HL-60 (cell line): ENCODE results near the gene OLR1.

Experiments
- DNase-seq, 2 experiments: peaks; one replicate each; pipeline ENCODE4 v3.0.0-alpha.2; 2010 to 2020; ENCODE audit warnings: low read depth in 1 of 2, low spot score in 1 of 2
- H3K27ac ChIP-seq: fragments of 250-450 bp; sonication (Bioruptor Pico); replicated peaks from 2 replicates; pipeline ENCODE4 v1.5.1; 2020; ENCODE audit warnings: mild to moderate bottlenecking, moderate library complexity
- H3K27me3 ChIP-seq: fragments of 250-450 bp; sonication (Bioruptor Pico); 2 replicates; pipeline ENCODE4 v1.5.1; 2021; ENCODE audit warnings: mild to moderate bottlenecking, moderate library complexity; ENCODE audit not compliant: insufficient read depth, poor library complexity, severe bottlenecking
- H3K4me3 ChIP-seq: replicated peaks from 2 replicates; pipeline ENCODE4 v1.5.1; 2011; ENCODE audit warnings: mild to moderate bottlenecking, control low read depth, low read length; ENCODE audit not compliant: insufficient read depth
- CTCF ChIP-seq: IDR thresholded peaks from one replicate; pipeline ENCODE4 v1.5.1; 2011; ENCODE audit warnings: low read length, control low read depth, inconsistent platforms; ENCODE audit not compliant: insufficient read depth
- GABPA ChIP-seq: IDR thresholded peaks from 2 replicates; pipeline ENCODE4 v1.6.1; 2012; ENCODE audit warnings: low read depth
- POLR2AphosphoS5 ChIP-seq: IDR thresholded peaks from 2 replicates; pipeline ENCODE4 v1.6.1; 2012; ENCODE audit warnings: low read depth
- SPI1 ChIP-seq: IDR thresholded peaks from 2 replicates; pipeline ENCODE4 v1.6.1; 2012; ENCODE audit warnings: low read depth, mild to moderate bottlenecking, borderline replicate concordance
- TF ChIP-seq, protein P1 (sequence below): IDR thresholded peaks from 2 replicates; pipeline ENCODE4 v1.6.1; 2012; ENCODE audit warnings: low read depth; ENCODE audit not compliant: insufficient replicate concordance

Gene OLR1

DNA sequence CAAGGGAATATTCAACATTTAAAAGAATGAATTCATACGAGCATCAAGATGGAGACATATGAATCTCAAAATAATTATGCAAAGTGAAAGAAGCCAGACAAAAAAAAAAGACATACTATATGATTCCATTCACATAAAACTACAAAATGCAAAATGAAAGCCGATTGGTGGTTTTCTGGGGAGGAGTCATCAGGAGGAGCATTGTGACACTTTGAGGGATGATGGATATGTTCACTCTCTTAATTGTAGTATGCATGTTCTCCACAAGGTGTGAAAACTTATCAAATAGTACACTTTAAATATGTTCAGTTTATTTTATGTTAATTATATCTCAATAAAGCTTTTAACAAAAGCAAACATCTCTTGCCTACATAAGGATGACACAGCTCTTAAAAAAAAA lies 13.5 kb downstream of the OLR1 start:
- H3K4me3 ChIP-seq: no peak overlapping the region
- peak overlapping the region; percentile 47 for H3K27ac ChIP-seq
- TF ChIP-seq POLR2AphosphoS5 (no peak), CTCF (no peak), SPI1 (no peak), GABPA (no peak)
- TF ChIP-seq, protein P1, sequence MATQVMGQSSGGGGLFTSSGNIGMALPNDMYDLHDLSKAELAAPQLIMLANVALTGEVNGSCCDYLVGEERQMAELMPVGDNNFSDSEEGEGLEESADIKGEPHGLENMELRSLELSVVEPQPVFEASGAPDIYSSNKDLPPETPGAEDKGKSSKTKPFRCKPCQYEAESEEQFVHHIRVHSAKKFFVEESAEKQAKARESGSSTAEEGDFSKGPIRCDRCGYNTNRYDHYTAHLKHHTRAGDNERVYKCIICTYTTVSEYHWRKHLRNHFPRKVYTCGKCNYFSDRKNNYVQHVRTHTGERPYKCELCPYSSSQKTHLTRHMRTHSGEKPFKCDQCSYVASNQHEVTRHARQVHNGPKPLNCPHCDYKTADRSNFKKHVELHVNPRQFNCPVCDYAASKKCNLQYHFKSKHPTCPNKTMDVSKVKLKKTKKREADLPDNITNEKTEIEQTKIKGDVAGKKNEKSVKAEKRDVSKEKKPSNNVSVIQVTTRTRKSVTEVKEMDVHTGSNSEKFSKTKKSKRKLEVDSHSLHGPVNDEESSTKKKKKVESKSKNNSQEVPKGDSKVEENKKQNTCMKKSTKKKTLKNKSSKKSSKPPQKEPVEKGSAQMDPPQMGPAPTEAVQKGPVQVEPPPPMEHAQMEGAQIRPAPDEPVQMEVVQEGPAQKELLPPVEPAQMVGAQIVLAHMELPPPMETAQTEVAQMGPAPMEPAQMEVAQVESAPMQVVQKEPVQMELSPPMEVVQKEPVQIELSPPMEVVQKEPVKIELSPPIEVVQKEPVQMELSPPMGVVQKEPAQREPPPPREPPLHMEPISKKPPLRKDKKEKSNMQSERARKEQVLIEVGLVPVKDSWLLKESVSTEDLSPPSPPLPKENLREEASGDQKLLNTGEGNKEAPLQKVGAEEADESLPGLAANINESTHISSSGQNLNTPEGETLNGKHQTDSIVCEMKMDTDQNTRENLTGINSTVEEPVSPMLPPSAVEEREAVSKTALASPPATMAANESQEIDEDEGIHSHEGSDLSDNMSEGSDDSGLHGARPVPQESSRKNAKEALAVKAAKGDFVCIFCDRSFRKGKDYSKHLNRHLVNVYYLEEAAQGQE: no peak
- H3K27me3 ChIP-seq: no peaks in the 10 kb centered on the region
- DNase-seq: no peak

DNA sequence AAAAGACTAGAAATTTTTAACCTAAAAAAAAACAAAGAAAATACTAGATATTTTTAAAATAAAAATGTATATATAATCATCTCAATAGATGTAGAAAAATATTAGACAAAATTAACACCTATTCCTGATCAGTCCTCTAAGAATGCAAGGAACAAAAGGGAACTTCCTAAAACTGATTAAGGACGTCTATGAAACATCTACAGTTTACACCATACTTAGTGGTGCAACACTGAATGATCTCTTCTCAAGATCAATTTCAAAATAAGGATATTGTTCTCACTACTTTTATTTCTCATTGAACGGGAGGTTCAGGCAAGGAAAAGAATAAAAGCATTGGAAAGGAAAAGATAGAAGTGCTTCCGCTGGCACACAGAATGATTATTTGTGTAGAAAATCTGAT lies 16.0 kb downstream of the OLR1 start:
- Histone ChIP-seq H3K27me3 (no peaks in the 10 kb centered on the region), H3K27ac (no peak overlapping the region), H3K4me3 (no peak overlapping the region)
- TF ChIP-seq GABPA (no peak), SPI1 (no peak), POLR2AphosphoS5 (no peak), CTCF (no peak)
- TF ChIP-seq, protein P1: no peak
- no peak for DNase-seq

GRCh38 chr12:10154145-10154496 lies 17.8 kb downstream of the OLR1 start:
- DNase-seq: no peak
- no peak overlapping the region for H3K27ac ChIP-seq
- H3K4me3 ChIP-seq: no peak overlapping the region; the same call in 1 of the 2 replicates
- H3K27me3 ChIP-seq: no peaks in the 10 kb centered on the region
- TF ChIP-seq POLR2AphosphoS5 (no peak), CTCF (no peak), SPI1 (no peak), GABPA (no peak)
- TF ChIP-seq, protein P1: no peak
